Heart right ventricle (tissue), 16 donors: ENCODE data around the gene TSHB. TPM values are rescaled to one million over a fixed set of nuclear protein-coding genes. Genes with fewer than 3 reads are reported as not detected.

ENCODE experiments used
- ATAC-seq, 8 donors: fragments of 200-7000 bp; cut with Tn5 transposase; one replicate each; pipeline ENCODE4 v1.9.1; 2020; ENCODE audit warnings: mild to moderate bottlenecking in 8 of 8, moderate library complexity in 8 of 8, moderate number of reproducible peaks in 1 of 8
- DNase-seq, 2 donors: peaks; one replicate each; pipeline ENCODE4 v3.0.0-alpha.2; 2020
- H3K27ac ChIP-seq, 10 donors: fragments of 200-600 bp; sonication (generic) in 2 of 10; one replicate each; pipeline versions ENCODE4 v1.5.0 to v1.8.0; 2020 to 2022; ENCODE audit warnings: mild to moderate bottlenecking in 3 of 10
- H3K27me3 ChIP-seq, 7 donors: fragments of 200-600 bp; one replicate each; pipeline ENCODE4 v1.8.0; 2021 to 2022; ENCODE audit warnings: mild to moderate bottlenecking in 2 of 7
- H3K36me3 ChIP-seq, 9 donors: fragments of 200-600 bp; sonication (generic) in 1 of 9; one replicate each; pipeline versions ENCODE4 v1.5.0 to v1.8.0; 2020 to 2022; ENCODE audit warnings: mild to moderate bottlenecking in 2 of 9
- H3K4me1 ChIP-seq, 9 donors: fragments of 200-600 bp; sonication (generic) in 1 of 9; one replicate each; pipeline versions ENCODE4 v1.5.0 to v1.8.0; 2020 to 2022; ENCODE audit warnings: mild to moderate bottlenecking in 4 of 9
- H3K4me3 ChIP-seq, 10 donors: fragments of 200-600 bp; sonication (generic) in 2 of 10; one replicate each; pipeline versions ENCODE4 v1.5.0 to v1.8.0; 2020 to 2022; ENCODE audit warnings: mild to moderate bottlenecking in 7 of 10, moderate library complexity in 2 of 10
- H3K9me3 ChIP-seq, 11 donors: fragments of 200-600 bp in 10 of 11; sonication (generic) in 2 of 11; one replicate each; pipeline versions ENCODE4 v1.5.0 to v1.8.0; 2013 to 2022; ENCODE audit warnings: mild to moderate bottlenecking in 2 of 11, control low read depth in 1 of 11, moderate library complexity in 1 of 11
- CTCF ChIP-seq, 9 donors: fragments of 200-600 bp; sonication (generic) in 2 of 9; IDR thresholded peaks; one replicate each; pipeline versions ENCODE4 v1.5.0 to v1.8.0; 2021 to 2022; ENCODE audit warnings: antibody characterized with exemption in 9 of 9, mild to moderate bottlenecking in 5 of 9, moderate library complexity in 1 of 9
- WGBS, 2 donors: extraction: QIAGEN DNeasy Blood & Tissue Kit; methylation state at CpG; one replicate each; pipeline ENCODE4 v1.1.7; 2013; ENCODE audit warnings: inconsistent platforms in 1 of 2; 5-methylcytosine and 5-hydroxymethylcytosine counted together
- intact Hi-C, 10 donors: fragments of 100-400 bp; cut with DNase I; formaldehyde crosslinking; loops; one replicate each; pipeline versions ENCODE4 v1.11.1 to v1.14.2; 2022
- long read RNA-seq, 3 donors: library from polyadenylated mRNA; unstranded; transcript quantifications; one replicate each; pipeline ENCODE4 v2.0.0, GENCODE V29; 2020 to 2021
- polyA plus RNA-seq, 2 donors: library from polyadenylated mRNA; stranded (reverse); fragments of 200-250 nt; gene quantifications; one replicate each; pipeline ENCODE4 v1.2.3, GENCODE V29; 2013
- total RNA-seq, 10 donors: library from RNA; stranded (reverse); fragmentation: NEBNext Ultra II Directional in 3 of 10; extraction: Animal tissue kit (Norgen Biotek cat#: 25700) in 3 of 10; gene quantifications; one replicate each; pipeline versions ENCODE4 v1.2.1 to v1.2.4, GENCODE V29; 2021 to 2023
- donor health status: Arrhythmogenic right ventricular cardiomyopathy.
- donor health status: ischemic (EF 13 %, LVEDD 7.1; RV severe dilation, severe dysfunction).
- donor health status: healthy with polysubstance abuse.
- donor health status: DM: no; HTN: yes; CAD: no.
- donor health status: DM: no; HTN: no; CAD: no.
- donor health status: ischemic (EF 25% LVEDD 6.9; RV normal size, moderate dysfunction).
- donor health status: ischemic (EF 25% LVEDD 5.7; RV mildly dilated, moderate dysfunction).
- donor health status: healthy.
- donor health status: DM: yes; HTN: yes; CAD: no.
- donor health status: Ischemic cardiomyopathy.
- donor health status: ischemic (EF 35%, LVEDD 5.7; RV mildly dilated, moderate dysfunction).
- donor health status: nonischemic (EF 11% LVEDD 7.7; RV severe dilation, severe dysfunction).
- donor health status: DM: yes; HTN: yes; CAD: no.
- donor health status: PGD.
- donor health status: ischemic (EF 29% LVEDD 5.4; RV normal size, mild dysfunction).
- donor health status: nonischemic (EF 23%, LVEDD 6.1; RV moderate dilation, normal function).

The TSHB gene
- total RNA-seq (not detected), polyA plus RNA-seq (not detected)
- long read RNA-seq, donor 1: 0 reads
- long read RNA-seq, donor 2: 0 reads
- long read RNA-seq, donor 3: 0 reads

- no peak within 1 kb of the TSS for H3K27ac ChIP-seq
- no peaks in the 10 kb centered on the region for H3K36me3 ChIP-seq
- H3K4me3 ChIP-seq: no peak within 1 kb of the TSS
- ATAC-seq (no peak), DNase-seq (no peak)
- TF ChIP-seq CTCF (IDR thresholded peaks at IDR 0.05): no peak
- no peaks in the 10 kb centered on the region for H3K27me3 ChIP-seq
- no peaks in the 10 kb centered on the region for H3K4me1 ChIP-seq
- no peaks in the 10 kb centered on the region for H3K9me3 ChIP-seq
- intact Hi-C loops: no loop called here
Measured at GRCh38 chr1:115029526-115029925, at the start of gene TSHB. Gene TSHB (plus strand): TSS chr1:115029826. CDS start chr1:115033363, 3,537 bp downstream.

GRCh38 chr1:114982251-114982650, 47.4 kb upstream of the TSHB start:
- intact Hi-C loops: loop anchor here in 4 of 10 donors (5.0 to 10.0 kb wide), 3 partner anchors 70 to 615 kb away; no protein-coding TSS in a partner anchor
- peaks cover 0 to 29% (median 18%) of the 10 kb centered on the region in 11 donors for H3K9me3 ChIP-seq
- H3K36me3 ChIP-seq: no peaks in the 10 kb centered on the region
- 0 to 45% methylated on average over 1 of the region's 1 CpG for WGBS, 2 donors
- H3K4me1 ChIP-seq: no peaks in the 10 kb centered on the region
- no peak overlapping the region for H3K27ac ChIP-seq
- no peak for TF ChIP-seq CTCF (IDR thresholded peaks at IDR 0.05)
- ATAC-seq (no peak), DNase-seq (no peak)
- H3K27me3 ChIP-seq: peaks cover 0 to 24% (median 0%) of the 10 kb centered on the region in 7 donors
- no peak overlapping the region for H3K4me3 ChIP-seq

- Histone ChIP-seq H3K4me1 (no peaks in the 10 kb centered on the region), H3K27ac (no peak overlapping the region), H3K4me3 (no peak overlapping the region), H3K27me3 (no peaks in the 10 kb centered on the region), H3K9me3 (peaks cover 0 to 56% (median 33%) of the 10 kb centered on the region in 11 donors), H3K36me3 (no peaks in the 10 kb centered on the region)
- intact Hi-C loops: loop anchor here in 1 of 10 donors (10.0 kb wide), 1 partner anchor 609 kb away; no protein-coding TSS in a partner anchor
- no peak for TF ChIP-seq CTCF (IDR thresholded peaks at IDR 0.05)
- DNase-seq (no peak), ATAC-seq (no peak)
Measured at GRCh38 chr1:114986286-114986685, 43.3 kb upstream of the TSHB start.

GRCh38 chr1:114988095-114988494, 41.5 kb upstream of the TSHB start:
- peaks cover 0 to 39% (median 17%) of the 10 kb centered on the region in 11 donors for H3K9me3 ChIP-seq
- no peak overlapping the region for H3K27ac ChIP-seq
- DNase-seq (no peak), ATAC-seq (no peak)
- no peaks in the 10 kb centered on the region for H3K27me3 ChIP-seq
- WGBS, 2 donors: 83 to 85% methylated on average over 1 of the region's 1 CpG
- no peak for TF ChIP-seq CTCF (IDR thresholded peaks at IDR 0.05)
- no peaks in the 10 kb centered on the region for H3K36me3 ChIP-seq
- intact Hi-C loops: loop anchor here in 1 of 10 donors (10.0 kb wide), 1 partner anchor 607 kb away; no protein-coding TSS in a partner anchor
- H3K4me1 ChIP-seq: no peaks in the 10 kb centered on the region
- H3K4me3 ChIP-seq: no peak overlapping the region
